Measurements from ENCODE around the gene GPR39. TPM values are rescaled to one million over a fixed set of nuclear protein-coding genes. Genes with fewer than 3 reads are reported as not detected.

The GPR39 gene
- total RNA-seq, 2 donors from 2014 or later: 12.3 to 14.6 TPM

DNA sequence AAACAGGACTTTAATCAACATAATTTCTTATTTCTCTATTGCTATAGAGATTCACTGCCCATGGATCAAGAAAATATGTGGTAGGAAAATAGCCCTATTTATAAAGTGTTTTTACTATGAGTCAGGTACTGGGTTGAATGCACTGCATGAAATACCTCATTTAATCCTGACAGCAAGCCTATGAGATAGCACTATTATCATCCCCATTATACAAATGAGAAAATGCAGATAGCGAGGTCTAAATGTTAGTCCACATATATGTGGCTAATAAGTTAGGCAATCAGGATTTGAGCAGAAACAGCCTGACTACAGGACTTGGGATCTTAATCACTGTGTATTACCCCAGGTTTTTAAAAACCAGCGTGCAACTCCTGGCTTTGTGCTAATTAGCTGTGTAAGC is 261.9 kb downstream of the GPR39 start:
- no peak overlapping the region for H3K9ac ChIP-seq (ENCODE audit: low read depth in 2 of 2, low read length in 2 of 2)
- TF ChIP-seq CTCF (IDR thresholded peaks at IDR 0.05): no peak
- no peak overlapping the region for H3K27ac ChIP-seq
- no peaks in the 10 kb centered on the region for H3K27me3 ChIP-seq
- no peaks in the 10 kb centered on the region for H3K36me3 ChIP-seq
- intact Hi-C loops (cut with DNase I): no loop called here
- no peak for DNase-seq
- H3K4me3 ChIP-seq: no peak overlapping the region
- H3K4me1 ChIP-seq: no peaks in the 10 kb centered on the region
- no peaks in the 10 kb centered on the region for H3K9me3 ChIP-seq

- DNase-seq: no peak
- H3K27me3 ChIP-seq: no peaks in the 10 kb centered on the region
- no peak overlapping the region for H3K27ac ChIP-seq
- no peak overlapping the region for H3K9ac ChIP-seq (ENCODE audit: low read depth in 2 of 2, low read length in 2 of 2)
- H3K36me3 ChIP-seq: no peaks in the 10 kb centered on the region
- no peaks in the 10 kb centered on the region for H3K4me1 ChIP-seq
- TF ChIP-seq CTCF (IDR thresholded peaks at IDR 0.05): no peak
- intact Hi-C loops (cut with DNase I): no loop called here
- H3K4me3 ChIP-seq: no peak overlapping the region
- no peaks in the 10 kb centered on the region for H3K9me3 ChIP-seq
Observed at GRCh38 chr2:132680544-132680943, 263.9 kb downstream of the GPR39 start.

DNA sequence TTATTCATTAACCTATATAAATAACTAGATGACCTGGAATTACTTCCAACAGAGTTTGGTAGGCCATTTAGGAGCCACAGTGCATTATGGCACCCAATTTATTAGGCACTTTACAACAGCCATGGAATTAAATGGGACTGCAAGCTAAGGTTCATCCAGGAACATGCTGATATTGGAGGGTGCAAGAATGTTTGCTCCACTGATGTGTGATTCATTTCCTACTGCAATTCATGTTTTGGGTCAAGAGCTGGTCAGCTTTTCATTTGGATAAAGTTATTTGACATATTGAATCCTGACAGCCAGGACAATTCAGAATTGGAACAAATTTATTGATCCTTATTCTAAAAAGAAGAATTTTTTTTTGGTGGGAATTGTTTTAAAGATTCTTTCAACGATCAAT is 265.2 kb downstream of the GPR39 start:
- H3K9me3 ChIP-seq: no peaks in the 10 kb centered on the region
- H3K9ac ChIP-seq (ENCODE audit: low read depth in 2 of 2, low read length in 2 of 2): no peak overlapping the region
- TF ChIP-seq CTCF (IDR thresholded peaks at IDR 0.05): no peak
- no peak overlapping the region for H3K4me3 ChIP-seq
- no peak for DNase-seq
- no peaks in the 10 kb centered on the region for H3K4me1 ChIP-seq
- no peaks in the 10 kb centered on the region for H3K36me3 ChIP-seq
- H3K27me3 ChIP-seq: no peaks in the 10 kb centered on the region
- intact Hi-C loops (cut with DNase I): no loop called here
- no peak overlapping the region for H3K27ac ChIP-seq

- Histone ChIP-seq H3K4me3 (no peak overlapping the region), H3K4me1 (no peaks in the 10 kb centered on the region), H3K36me3 (no peaks in the 10 kb centered on the region), H3K9me3 (no peaks in the 10 kb centered on the region), H3K27me3 (no peaks in the 10 kb centered on the region), H3K9ac (ENCODE audit: low read depth in 2 of 2, low read length in 2 of 2) (no peak overlapping the region), H3K27ac (no peak overlapping the region)
- no peak for TF ChIP-seq CTCF (IDR thresholded peaks at IDR 0.05)
- DNase-seq: no peak
- intact Hi-C loops (cut with DNase I): no loop called here
Observed at GRCh38 chr2:132690664-132691303, 274.2 kb downstream of the GPR39 start.

- no peak for DNase-seq
- Histone ChIP-seq H3K4me3 (no peak overlapping the region), H3K27ac (no peak overlapping the region), H3K9ac (ENCODE audit: low read depth in 2 of 2, low read length in 2 of 2) (no peak overlapping the region), H3K9me3 (no peaks in the 10 kb centered on the region), H3K36me3 (no peaks in the 10 kb centered on the region), H3K27me3 (no peaks in the 10 kb centered on the region), H3K4me1 (no peaks in the 10 kb centered on the region)
- no peak for TF ChIP-seq CTCF (IDR thresholded peaks at IDR 0.05)
- intact Hi-C loops (cut with DNase I): no loop called here
Observed at GRCh38 chr2:132691556-132691955, 275.0 kb downstream of the GPR39 start.

Data from colonic mucosa (tissue), 4 donors.